ENCODE results near the gene ALPP. TPM values are rescaled to one million over a fixed set of nuclear protein-coding genes. Genes with fewer than 3 reads are reported as not detected.
"Not testable (repeated sequence)": the region's sequence is repeated elsewhere in the genome, so short reads cannot be mapped to it uniquely, and the experiment has no call there.

Gene ALPP
- total RNA-seq, 2 experiments from 2014 or later: not detected

- Mint-ChIP-seq H3K27me3 (peaks cover 40% of the 10 kb centered on the region), H3K36me3 (ENCODE audit: low read depth) (no peaks in the 10 kb centered on the region), H3K9me3 (no peaks in the 10 kb centered on the region), H3K4me1 (ENCODE audit: low read depth) (no peaks in the 10 kb centered on the region), H3K4me3 (no peak overlapping the region), H3K27ac (no peak overlapping the region)
- Histone ChIP-seq H3K9me3 (ENCODE audit: control insufficient read depth in 1 of 2, insufficient read depth in 1 of 2, low read length in 2 of 2) (peaks cover 0 to 19% of the 10 kb centered on the region in 2 experiments), H3K4me3 (ENCODE audit: low read length) (no peak overlapping the region), H3K4me1 (ENCODE audit: insufficient read depth, low read length) (peaks cover 3% of the 10 kb centered on the region), H3K27ac (ENCODE audit: low read depth in 1 of 2, low read length in 2 of 2) (no peak overlapping the region), H3K36me3 (ENCODE audit: insufficient read depth, low read length) (no peaks in the 10 kb centered on the region), H3K27me3 (ENCODE audit: control insufficient read depth in 1 of 2, insufficient read depth in 2 of 2, low read length in 2 of 2) (peaks cover 17 to 26% of the 10 kb centered on the region in 2 experiments)
- CTCF ChIA-PET: no interaction called here
- intact Hi-C loops (cut with DNase I, micrococcal nuclease): no loop called here
- POLR2A ChIA-PET: no interaction called here
- no peak for ATAC-seq (ENCODE audit: poor library complexity)
- no peak for DNase-seq
- no peak for TF ChIP-seq CTCF (IDR thresholded peaks at IDR 0.05)
Measured at GRCh38 chr2:232382331-232383225, 4.0 kb downstream of the ALPP start.

- H3K27me3 ChIP-seq (ENCODE audit: control insufficient read depth in 1 of 2, insufficient read depth in 2 of 2, low read length in 2 of 2): peaks cover 27 to 34% of the 10 kb centered on the region in 2 experiments
- POLR2A ChIA-PET: no interaction called here
- no peak overlapping the region for H3K27ac Mint-ChIP-seq
- no peak overlapping the region for H3K4me3 Mint-ChIP-seq
- DNase-seq: no peak
- H3K4me3 ChIP-seq (ENCODE audit: low read length): no peak overlapping the region
- no peak for ATAC-seq (ENCODE audit: poor library complexity)
- CTCF ChIA-PET: no interaction called here
- peaks cover 3% of the 10 kb centered on the region for H3K4me1 ChIP-seq (ENCODE audit: insufficient read depth, low read length)
- no peaks in the 10 kb centered on the region for H3K4me1 Mint-ChIP-seq (ENCODE audit: low read depth)
- H3K9me3 ChIP-seq (ENCODE audit: control insufficient read depth in 1 of 2, insufficient read depth in 1 of 2, low read length in 2 of 2): peaks cover 0 to 30% of the 10 kb centered on the region in 2 experiments
- no peak for TF ChIP-seq CTCF (IDR thresholded peaks at IDR 0.05)
- H3K36me3 ChIP-seq (ENCODE audit: insufficient read depth, low read length): no peaks in the 10 kb centered on the region
- H3K27ac ChIP-seq (ENCODE audit: low read depth in 1 of 2, low read length in 2 of 2): no peak overlapping the region
- H3K9me3 Mint-ChIP-seq: no peaks in the 10 kb centered on the region
- intact Hi-C loops (cut with DNase I, micrococcal nuclease): no loop called here
- H3K27me3 Mint-ChIP-seq: peaks cover 46% of the 10 kb centered on the region
- no peaks in the 10 kb centered on the region for H3K36me3 Mint-ChIP-seq (ENCODE audit: low read depth)
Measured at GRCh38 chr2:232384466-232384865, 5.9 kb downstream of the ALPP start.

GRCh38 chr2:232385058-232385457 lies 6.5 kb downstream of the ALPP start:
- H3K27ac ChIP-seq (ENCODE audit: low read depth in 1 of 2, low read length in 2 of 2); H3K27ac Mint-ChIP-seq; H3K36me3 ChIP-seq (ENCODE audit: insufficient read depth, low read length); POLR2A ChIA-PET; H3K4me3 Mint-ChIP-seq; DNase-seq; H3K36me3 Mint-ChIP-seq (ENCODE audit: low read depth); H3K9me3 Mint-ChIP-seq; H3K4me1 ChIP-seq (ENCODE audit: insufficient read depth, low read length); ATAC-seq (ENCODE audit: poor library complexity); intact Hi-C loops (cut with DNase I, micrococcal nuclease); H3K4me3 ChIP-seq (ENCODE audit: low read length); CTCF ChIA-PET; H3K4me1 Mint-ChIP-seq (ENCODE audit: low read depth): not testable (repeated sequence)
- peaks cover 0 to 30% of the 10 kb centered on the region in 2 experiments for H3K9me3 ChIP-seq (ENCODE audit: control insufficient read depth in 1 of 2, insufficient read depth in 1 of 2, low read length in 2 of 2)
- peaks cover 51% of the 10 kb centered on the region for H3K27me3 Mint-ChIP-seq
- peaks cover 30 to 37% of the 10 kb centered on the region in 2 experiments for H3K27me3 ChIP-seq (ENCODE audit: control insufficient read depth in 1 of 2, insufficient read depth in 2 of 2, low read length in 2 of 2)

Data from CD4-positive, alpha-beta T cell (primary cell).